CD4-positive, alpha-beta T cell treated with Interleukin-6 for 4 hours (primary cell): ENCODE measurements around the gene CTXN2.

ENCODE experiments used
- DNase-seq: peaks from one replicate; pipeline ENCODE4 v3.0.0-alpha.2; 2020; ENCODE audit warnings: mixed read lengths

CTXN2 gene

DNA sequence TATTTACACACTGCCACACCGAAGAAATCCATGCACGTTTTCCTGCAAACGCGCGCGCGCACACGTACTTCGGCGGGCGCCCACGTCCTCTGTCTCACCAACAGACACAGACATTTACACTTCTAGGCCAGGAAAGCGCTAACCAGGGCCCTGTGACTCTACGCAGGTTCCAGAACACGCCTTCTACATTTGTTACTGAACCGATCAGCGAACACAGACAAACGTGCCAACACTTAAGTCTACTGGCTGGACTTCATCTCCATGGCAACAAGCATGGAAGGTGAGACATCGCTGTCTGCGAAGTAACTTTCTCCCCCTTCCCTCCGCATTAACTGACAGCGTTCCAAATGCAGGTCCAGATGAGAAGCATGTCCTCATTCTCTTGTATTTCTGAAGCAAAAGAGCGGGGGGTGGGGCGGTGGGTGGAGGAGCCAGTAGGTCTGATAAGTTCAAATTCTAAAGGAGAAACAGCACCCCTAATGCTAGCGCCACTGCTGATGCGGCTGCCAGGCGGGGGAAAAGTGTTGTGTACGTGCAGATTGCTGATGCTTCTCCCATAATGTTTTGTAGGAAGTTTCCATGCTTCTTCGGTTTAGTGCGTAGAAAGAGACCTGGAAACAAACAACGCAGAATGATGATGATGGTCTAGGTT is at the start of gene CTXN2:
TSS of gene CTXN2 (plus strand) at position 92 of the 652 bp plus-strand sequence. CDS start 9,636 bp downstream, outside the sequence.
- DNase-seq, result no peak

DNA sequence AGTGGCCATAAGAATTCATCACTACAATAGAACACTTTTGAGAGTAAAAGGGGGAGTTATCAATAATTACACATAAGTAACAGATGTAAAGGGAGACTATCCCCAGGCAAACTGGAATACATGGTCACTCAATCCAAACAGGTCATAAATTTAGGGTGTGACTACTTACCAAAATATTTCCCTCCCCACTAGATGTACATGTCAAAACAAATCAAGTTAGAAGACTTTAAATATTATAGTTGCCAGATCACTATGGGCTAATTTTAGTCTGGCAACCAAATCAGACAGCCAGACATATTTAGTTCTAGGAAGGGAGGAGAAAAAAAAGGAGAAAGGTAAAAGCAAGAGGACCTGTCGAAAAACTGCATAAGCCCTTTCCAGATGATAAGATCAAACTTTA is 47.6 kb upstream of the CTXN2 start:
- DNase-seq, result no peak

DNA sequence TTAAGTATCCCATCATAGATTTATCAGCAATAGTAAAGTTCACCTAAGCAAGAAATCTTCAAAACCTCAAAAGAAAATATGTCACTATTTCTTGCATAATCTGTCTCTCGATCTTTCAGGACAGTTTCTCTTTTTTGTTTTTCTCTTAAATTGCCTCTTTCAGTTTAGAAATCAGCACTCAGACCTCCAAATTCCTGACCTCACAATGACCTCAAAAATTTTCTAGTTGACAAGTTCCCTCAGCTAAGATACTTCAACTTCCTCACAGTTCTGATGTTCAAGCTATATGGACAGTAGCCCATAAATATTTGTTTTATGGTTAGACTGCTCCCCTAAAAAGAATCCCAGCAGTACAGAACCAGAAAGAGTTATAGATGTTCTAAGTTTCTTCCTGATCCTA is 46.6 kb upstream of the CTXN2 start:
- DNase-seq, result no peak

DNA sequence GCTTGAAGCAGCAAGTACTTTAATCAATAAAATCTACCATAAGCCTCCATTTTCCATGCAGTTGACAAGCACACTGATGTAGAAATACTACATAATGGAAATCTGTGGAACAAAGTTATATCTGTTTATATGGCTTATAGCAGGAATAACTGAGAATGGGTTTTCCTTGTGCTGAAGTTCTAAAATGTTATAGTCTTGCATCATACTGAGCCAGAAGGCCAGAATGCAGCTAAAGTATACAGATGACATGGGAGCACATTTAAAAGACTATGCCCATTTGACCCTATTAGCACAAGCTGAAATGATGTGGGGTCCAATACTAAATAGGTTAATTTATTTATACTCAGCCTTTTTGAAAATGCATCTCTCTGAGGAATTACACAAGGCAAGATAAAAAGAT is 45.5 kb upstream of the CTXN2 start:
- no peak for DNase-seq

DNA sequence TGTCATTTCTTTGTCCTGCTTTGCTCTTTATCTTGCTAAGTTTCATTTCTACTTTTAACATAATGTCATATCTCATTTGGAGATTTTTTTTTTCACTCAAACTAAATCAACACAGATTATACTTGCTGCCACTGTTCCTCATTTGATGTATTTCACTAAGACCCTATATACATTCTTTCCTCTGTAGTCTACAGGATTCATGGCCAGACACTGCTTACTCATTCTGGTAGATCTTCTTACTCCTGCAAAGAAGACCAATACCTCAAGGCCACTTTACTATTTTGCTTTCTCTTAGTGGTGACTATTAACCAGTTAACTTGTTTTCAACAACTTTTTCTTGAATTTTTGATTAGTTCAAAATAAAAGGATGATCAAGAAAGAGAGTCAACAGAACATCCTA is 44.1 kb upstream of the CTXN2 start:
- DNase-seq, result no peak

DNA sequence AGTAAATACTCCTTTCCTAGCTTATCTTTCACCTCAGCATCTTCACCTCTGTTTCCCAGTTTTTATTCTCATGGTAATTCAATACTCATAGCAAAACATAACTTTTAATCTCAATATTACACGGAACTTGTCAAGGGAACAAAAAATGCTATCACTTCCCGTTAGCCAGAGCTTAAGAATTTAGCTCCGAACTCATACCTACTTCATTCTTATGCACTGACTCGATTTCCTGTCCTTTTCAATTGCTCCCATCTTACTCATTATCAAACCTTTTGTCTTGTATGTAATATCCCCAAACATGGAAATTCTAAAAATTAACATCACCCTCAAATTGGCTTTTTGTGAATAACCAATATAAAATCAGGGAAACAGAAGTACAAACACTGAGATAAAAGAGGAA is 41.6 kb upstream of the CTXN2 start:
- DNase-seq, result no peak

DNA sequence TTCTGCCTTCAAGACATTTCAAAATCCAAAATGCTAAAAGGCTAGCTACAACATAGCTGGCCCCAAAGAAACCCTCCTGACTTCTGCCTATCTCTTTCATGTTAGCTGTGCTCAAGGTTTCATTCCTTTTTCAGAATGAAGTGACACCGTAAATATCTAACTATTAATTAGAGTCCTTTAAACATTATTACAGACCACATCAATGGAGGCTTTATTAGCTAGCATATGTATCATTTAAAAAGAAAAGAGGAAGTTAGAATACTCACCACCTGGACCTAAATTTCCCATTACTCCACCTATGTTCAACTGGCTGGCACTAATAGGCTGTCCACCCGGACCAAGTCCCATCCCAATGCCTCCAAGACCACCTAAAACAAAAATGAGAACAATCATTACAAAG is 37.9 kb upstream of the CTXN2 start:
- no peak for DNase-seq

DNA sequence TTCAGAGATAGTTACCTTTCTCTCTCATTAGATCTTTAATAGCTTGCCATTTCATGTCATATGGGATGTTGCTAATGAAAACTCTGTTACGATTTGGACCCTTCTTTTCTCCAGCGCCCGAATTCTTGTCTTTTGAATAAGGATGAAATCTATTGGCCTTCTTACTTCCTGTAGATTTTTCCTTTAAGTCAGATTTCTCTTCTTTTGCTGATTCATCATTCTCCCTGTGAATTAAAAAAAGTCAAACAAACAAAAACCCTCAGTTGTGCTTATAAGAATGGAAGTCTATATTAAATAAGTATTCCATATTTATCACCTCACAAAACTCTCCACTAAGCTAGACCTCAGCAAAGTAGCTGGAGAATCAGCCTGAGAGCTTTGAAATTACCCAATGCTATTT is 22.8 kb upstream of the CTXN2 start:
- DNase-seq, result no peak

DNA sequence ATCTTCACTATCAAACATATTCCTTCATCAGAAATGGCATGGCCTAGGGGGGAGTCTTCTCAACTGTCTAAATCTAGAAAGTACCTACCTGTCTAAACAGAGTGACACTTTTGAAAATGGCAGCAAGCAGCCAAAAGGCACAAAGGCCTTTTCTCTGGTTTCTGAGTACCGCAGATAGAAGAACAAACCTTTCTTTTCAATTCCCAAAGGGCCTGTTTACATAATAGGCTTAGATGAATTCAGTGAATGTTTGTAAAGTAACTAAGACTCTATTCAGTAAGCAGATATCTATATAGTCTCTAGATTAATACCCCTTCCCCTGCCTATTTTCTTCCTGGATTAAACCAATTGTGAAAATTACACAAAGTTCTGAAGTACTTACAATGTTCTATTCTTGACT is 20.5 kb upstream of the CTXN2 start:
- no peak for DNase-seq

DNA sequence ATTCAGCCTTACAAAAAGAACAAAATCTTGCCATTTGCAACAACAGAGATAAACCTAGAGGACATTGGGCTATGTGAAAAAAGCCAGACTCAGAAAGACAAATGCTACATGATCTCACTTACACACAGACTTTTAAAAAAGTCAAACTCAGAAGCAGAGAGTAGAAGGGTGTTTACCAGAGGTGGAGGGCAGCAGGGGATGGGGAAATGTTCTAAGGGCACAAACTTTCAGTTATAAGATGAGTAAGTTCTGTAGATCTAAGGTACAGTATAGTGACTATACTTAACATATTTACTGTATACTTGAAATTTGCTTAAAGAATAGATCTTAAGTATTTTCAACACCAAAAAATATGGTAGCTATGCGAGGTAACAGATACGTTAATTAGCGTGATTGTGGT is 16.3 kb upstream of the CTXN2 start:
- DNase-seq, result no peak

DNA sequence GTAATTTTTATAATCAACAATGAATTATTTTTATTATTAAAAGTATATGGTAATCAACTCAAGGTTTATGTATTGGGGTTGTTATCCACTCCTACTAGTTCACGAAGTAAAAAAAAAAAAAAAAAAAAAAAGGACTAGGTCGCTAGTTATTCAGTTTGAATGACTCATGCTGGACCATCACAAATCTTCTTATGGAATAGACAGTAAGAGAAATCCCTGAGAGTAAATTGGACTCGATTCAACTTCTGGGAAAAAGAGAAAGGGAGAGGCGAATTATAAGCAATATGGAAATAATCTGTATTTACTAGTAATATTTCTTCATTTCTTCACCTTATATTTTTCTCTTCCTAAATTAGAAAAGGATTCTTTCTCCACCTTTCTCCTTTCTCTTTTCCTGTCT is 15.4 kb upstream of the CTXN2 start:
- no peak for DNase-seq

DNA sequence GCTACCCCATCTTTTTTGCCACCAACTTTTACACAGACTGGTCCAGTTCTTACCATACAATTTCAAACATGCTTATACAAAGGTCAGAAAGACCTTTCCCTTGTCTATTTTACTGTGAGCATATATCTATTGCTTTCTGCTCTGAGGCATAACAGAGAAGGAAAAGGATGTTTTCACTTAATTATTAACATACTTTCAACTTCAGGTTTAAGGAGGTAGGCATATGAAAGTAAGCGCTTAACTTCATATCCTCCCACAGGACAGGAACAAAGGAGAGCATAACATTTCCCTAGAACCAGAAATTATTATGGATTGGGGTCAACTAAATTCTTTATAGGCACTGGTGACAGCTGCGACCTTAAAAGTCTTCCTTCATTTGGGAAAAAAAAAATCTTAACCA is 14.5 kb upstream of the CTXN2 start:
- DNase-seq, result no peak

DNA sequence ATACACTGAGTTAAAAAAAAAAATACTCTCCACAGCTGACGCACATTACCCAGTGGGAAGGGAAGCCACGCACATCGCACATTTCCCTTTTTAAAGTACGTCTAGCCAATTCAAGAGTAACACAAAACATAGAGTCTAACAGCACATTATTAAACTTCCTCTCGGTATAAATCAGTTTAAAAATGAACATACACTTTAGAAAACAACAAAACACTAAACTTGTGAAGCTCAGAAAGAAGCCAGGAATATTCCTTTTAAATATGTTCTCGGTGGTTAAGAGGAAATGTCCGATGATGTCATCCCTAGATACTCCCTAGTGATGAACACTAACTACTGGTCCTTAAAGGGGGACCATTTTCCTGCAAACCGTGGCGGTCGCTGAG is 14.1 kb upstream of the CTXN2 start:
- DNase-seq, result no peak

DNA sequence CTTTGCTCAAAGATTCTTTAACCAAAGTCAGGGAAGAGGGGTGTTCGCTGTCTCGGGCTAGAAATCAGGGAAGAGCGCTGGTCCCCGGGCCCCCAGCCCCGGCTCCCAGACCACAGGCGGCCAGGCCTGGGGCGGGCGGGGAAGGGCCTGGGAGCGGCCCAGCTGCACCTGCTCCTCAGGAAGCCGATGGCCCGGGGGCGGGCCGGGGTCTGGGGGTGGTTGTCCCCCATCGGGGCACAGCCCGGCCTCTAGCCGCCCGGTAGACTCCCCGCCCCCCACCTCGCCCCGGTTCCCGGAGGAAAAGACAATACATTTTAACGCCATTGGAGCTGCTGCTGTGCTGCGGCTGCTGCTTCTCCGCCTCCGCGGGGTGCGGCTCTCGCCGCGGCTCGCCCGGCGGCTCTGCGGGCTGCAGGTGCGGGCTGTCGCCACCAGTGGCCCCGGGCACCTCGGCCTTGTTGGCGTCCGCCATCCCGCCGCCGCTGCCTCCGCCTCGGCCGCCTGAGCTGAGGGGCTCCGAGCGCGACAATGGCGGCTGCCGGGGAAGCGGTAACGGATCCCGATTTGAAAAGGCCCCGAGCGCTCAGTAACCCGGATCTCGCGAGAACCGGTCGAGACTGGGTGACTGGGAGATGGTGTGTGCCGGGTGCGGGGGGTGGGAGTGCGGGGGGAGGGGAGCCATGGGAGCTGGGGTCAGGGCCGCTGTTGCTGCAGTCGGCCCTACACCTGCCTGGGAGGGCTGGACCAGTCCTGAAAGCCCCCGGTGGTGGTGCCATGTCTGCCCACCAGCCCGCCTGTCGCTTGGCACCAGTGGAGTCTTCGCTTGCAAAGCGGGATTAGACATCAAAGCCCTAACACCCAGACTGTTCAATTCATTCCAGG is 13.5 kb upstream of the CTXN2 start, which contains the start of gene MYEF2:
TSS of gene MYEF2 (minus strand) at position 530 of the 882 bp plus-strand sequence. CDS start at position 472, 58 bp downstream.
- DNase-seq, result peak; percentile 60

DNA sequence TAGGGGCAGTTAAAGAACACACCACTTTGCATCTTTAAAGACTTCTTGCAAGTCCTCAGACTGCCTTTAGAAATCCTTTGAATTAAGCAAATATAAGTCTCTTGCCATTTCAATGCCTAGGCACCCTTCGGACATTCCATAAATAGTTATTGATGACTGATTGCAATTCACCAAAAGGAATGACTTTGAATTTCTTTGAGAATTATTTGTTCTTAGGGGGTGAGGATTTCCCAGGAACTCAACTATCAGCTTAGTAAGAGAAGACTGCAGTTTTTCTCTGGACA is 12.9 kb upstream of the CTXN2 start:
- DNase-seq, result no peak

DNA sequence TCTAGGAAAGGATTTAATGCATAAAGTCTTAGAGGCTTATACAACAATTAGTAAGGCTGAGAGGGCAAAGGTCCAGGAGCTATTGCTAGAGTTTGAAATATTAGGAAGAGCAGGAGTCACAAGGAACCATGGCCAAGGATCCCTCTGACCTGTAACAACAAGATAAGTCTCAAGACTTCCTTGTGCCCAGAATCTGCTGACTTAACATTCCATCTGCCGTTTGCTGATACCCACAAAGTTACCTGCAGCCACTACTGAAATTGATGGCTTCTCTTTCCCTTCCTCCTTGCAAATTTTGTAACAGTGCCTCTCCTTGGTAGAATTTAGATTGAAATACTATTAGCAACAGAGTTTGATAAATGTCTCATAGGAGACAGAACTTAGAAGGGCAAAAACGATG is 8.7 kb upstream of the CTXN2 start:
- no peak for DNase-seq

DNA sequence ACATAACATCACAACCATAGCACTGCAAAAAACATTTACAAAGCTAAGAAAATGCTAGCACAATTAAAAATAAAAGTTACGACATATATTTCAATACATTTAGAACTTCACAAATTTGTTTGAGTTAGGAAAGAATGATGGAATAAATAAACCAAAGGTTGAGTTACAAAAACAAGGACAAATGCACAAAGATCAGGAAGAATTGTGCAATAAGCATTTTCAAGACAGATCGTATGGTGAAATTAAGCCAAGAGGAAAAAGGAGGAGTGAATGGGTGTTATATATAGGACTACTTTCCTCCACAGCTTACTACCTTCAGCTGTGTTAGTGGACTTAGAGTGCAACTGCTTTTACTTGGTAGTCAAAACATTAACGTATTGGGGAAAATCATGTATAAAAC is 5.9 kb upstream of the CTXN2 start:
- DNase-seq, result no peak

DNA sequence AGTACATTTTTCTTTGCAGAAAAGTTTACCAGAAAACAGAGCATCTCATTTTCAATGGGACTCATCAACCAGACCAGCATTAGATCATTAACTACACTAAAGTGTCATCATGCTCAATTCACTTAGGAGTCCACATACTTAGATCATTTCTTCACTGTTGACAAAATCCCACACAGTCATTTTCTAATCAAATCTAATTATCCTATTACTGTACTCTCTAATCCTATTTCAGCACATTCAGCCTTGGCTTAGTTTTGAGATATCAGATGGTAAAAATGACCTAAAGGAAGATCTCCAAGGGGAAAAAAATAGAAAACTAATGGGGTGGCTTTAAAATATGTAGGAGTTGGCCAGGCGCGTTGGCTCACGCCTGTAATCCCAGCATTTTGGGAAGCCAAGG is 5.2 kb upstream of the CTXN2 start:
- no peak for DNase-seq

DNA sequence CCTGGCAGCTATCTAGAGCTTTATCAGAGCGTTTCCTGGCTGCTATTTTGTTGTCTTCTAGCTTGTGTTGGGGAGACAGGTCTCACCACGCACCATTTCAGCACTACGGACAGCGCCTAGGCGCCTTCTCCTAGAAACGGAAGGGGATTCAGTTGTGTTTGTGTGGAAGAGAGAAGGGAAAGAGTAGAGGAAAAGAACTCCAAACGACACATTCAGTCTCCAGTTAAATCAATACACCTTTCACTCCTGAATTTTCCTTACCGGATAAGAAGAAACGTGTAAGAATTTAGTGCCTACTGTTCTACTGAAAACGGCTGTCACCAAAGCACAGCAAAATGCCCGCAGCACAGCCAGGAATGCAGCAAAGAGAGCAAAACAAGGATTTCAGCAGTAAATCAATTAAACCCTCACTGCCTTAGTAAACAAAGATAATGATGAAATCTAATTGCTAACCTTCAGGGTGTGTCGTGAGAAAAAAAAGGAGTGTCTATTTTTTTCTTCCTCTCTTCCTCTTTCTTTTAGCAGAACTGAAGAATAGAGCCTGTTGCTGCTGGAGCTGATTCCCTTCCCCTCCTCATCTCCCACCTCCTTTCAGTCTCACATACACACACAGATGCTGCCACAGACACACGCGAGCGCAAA is 412 bp upstream of the CTXN2 start:
- DNase-seq, result peak; percentile 6

DNA sequence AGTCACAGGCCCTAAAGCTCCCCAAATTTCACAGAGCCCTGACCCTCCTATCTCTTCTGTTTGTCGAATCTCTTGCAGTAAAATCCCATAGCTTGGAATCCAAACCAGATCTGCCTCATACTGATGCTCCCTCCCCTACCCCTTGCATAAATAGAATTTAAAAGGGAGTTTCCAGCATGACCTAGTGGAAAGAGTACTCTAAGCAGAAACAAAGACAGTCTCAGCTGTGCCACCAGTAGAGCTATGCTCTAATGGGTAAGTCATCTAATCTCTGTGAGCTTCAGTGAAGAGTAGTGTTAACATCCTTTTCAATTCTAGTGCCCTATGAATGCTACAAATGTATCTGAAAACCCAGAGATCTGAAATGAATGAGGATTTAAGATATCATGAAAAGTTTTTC is 10.6 kb downstream of the CTXN2 start:
- no peak for DNase-seq

DNA sequence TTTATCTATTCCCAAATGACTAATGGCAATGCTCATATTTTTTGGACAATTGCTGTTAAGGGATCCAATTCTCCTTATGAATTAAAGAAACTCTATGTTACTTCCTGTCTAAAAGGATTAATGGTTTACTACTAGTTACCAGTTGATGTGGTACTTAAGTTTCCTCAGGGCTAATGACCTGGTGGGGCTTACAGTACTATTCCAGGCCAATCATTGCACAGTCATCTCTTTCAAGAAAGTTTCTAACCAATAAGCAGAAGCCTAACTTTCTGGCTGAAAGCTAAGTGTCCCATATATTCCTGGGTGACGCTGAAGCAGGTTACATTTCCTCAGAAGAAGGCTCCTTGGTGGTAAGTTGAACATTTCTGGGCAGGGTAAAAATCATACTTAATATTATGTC is 14.5 kb downstream of the CTXN2 start, which contains the start of gene SLC12A1:
TSS of gene SLC12A1 (plus strand) at position 322 of the 400 bp plus-strand sequence. CDS start 1,418 bp downstream, outside the sequence.
- DNase-seq, result no peak

DNA sequence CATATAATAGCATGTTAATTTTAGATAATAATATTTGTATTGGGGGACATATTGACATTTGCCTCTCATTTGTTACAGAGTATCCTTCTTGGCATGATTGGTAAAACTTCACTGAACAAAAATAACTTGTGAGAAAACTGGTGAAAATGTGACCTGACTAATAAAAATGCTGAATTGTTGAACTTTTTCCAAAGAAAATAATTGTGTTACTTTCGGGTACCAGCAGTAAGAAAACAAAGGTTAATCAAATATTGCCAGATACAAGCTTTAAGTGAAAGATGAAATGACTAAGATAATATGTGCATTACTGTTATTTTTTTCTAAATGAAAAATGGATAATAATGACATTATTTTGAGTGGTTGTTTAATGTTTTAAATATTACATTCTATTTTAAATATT is 29.8 kb downstream of the CTXN2 start:
- no peak for DNase-seq

DNA sequence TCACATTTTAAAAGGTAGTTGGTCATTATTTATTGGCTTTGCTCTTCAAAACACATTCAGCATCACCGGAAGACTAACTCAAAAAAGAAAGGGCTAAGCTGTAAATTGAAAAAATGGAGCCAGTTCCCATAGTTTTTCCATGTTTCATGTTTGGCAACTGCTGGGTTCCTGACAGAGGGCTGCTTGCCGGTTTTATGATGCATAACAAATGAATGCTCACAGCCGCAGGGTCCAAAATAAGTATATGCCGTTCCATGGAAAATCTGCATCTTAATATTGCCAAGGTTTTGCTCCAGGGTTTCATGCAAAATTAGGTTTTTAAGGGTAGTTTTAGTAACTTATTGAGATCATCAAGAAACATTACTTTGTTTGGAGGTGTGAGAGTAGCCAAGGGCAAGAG is 30.4 kb downstream of the CTXN2 start:
- DNase-seq, result no peak

DNA sequence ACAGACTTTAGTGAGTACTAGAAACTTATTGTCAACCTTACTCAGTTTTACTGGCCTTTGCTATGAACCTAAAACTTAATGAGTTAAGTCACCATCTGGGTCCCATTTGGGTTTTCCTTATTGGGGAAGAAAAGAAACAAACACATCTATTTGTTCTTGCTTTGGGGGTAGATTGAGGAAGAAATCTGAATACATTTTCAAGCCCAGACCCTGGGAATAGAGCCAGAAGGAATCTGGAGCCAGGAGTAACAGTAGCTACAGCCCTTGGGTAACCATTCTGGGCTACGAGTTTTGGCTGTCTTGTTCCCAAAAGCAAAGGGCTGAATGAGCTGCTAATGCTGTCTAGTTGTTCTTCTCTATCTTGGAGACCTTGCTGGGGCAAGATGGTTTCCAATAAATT is 31.2 kb downstream of the CTXN2 start:
- DNase-seq, result no peak
